MM.1S (cell line): Measurements from ENCODE around the gene SLU7.

Experiments
- DNase-seq: peaks from one replicate; pipeline ENCODE4 v3.0.0-alpha.2; 2015
- H2AFZ ChIP-seq: fragments of 300-600 bp; sonication (generic); 2 replicates; pipeline ENCODE4 v1.6.0; 2016; ENCODE audit warnings: antibody characterized with exemption, low read length
- H3F3A ChIP-seq: fragments of 300-600 bp; sonication (generic); 2 replicates; pipeline ENCODE4 v1.6.1; 2016; ENCODE audit warnings: mild to moderate bottlenecking, antibody characterized with exemption, low read length, moderate library complexity, mixed read lengths; ENCODE audit not compliant: insufficient read depth
- H3K27ac ChIP-seq: fragments of 300-600 bp; sonication (generic); 2 replicates; pipeline ENCODE4 v1.5.1; 2016; ENCODE audit warnings: mild to moderate bottlenecking, low read length
- H3K27me3 ChIP-seq: fragments of 300-600 bp; sonication (generic); replicated peaks from 2 replicates; pipeline ENCODE4 v1.6.0; 2016; ENCODE audit warnings: low read length; ENCODE audit not compliant: insufficient read depth
- H3K36me3 ChIP-seq: fragments of 300-600 bp; sonication (generic); replicated peaks from 2 replicates; pipeline ENCODE4 v1.6.1; 2016; ENCODE audit warnings: mild to moderate bottlenecking, low read length, mixed read lengths; ENCODE audit not compliant: insufficient read depth
- H3K4me1 ChIP-seq: fragments of 300-600 bp; sonication (generic); 2 replicates; pipeline ENCODE4 v1.6.1; 2016; ENCODE audit warnings: low read length, mixed read lengths
- H3K4me2 ChIP-seq: fragments of 300-600 bp; sonication (generic); 2 replicates; pipeline ENCODE4 v1.6.0; 2016; ENCODE audit warnings: low read depth, low read length
- H3K4me3 ChIP-seq: fragments of 300-600 bp; sonication (generic); 2 replicates; pipeline ENCODE4 v1.5.1; 2016; ENCODE audit warnings: low read length, mixed read lengths
- H3K79me2 ChIP-seq: fragments of 300-600 bp; sonication (generic); 2 replicates; pipeline ENCODE4 v1.6.1; 2016; ENCODE audit warnings: mixed run types, low read length, mixed read lengths
- H3K9ac ChIP-seq: fragments of 300-600 bp; sonication (generic); 2 replicates; pipeline ENCODE4 v1.6.1; 2016; ENCODE audit warnings: low read length, mixed read lengths
- H3K9me2 ChIP-seq: fragments of 300-600 bp; sonication (generic); replicated peaks from 2 replicates; pipeline ENCODE4 v1.6.1; 2016; ENCODE audit warnings: mild to moderate bottlenecking, low read length, mixed read lengths; ENCODE audit not compliant: insufficient read depth
- H3K9me3 ChIP-seq: fragments of 300-600 bp; sonication (generic); replicated peaks from 2 replicates; pipeline ENCODE4 v1.6.1; 2016; ENCODE audit warnings: mild to moderate bottlenecking, low read length, mixed read lengths; ENCODE audit not compliant: insufficient read depth
- H4K20me1 ChIP-seq: fragments of 300-600 bp; sonication (generic); 2 replicates; pipeline ENCODE4 v1.6.1; 2016; ENCODE audit warnings: mild to moderate bottlenecking, low read length, moderate library complexity, mixed read lengths; ENCODE audit not compliant: insufficient read depth
- CTCF ChIP-seq: fragments of 300-600 bp; sonication (generic); IDR thresholded peaks from 2 replicates; pipeline ENCODE4 v1.5.1; 2016; ENCODE audit warnings: antibody characterized with exemption, low read length, mixed read lengths
- EZH2 ChIP-seq: fragments of 300-600 bp; sonication (generic); optimal IDR thresholded peaks from 2 replicates; pipeline ENCODE3; 2017; ENCODE audit warnings: low read depth, mild to moderate bottlenecking, antibody characterized with exemption, low read length, mixed read lengths
- EZH2phosphoT487 ChIP-seq: fragments of 300-600 bp; sonication (generic); IDR thresholded peaks from 2 replicates; pipeline ENCODE4 v1.6.1; 2018; ENCODE audit warnings: antibody characterized with exemption, low read length

Gene SLU7

GRCh38 chr5:160461378-160461777, 42.5 kb upstream of the SLU7 start:
- H3K79me2 ChIP-seq, result peaks cover 3% of the 10 kb centered on the region; the same call in 1 of the 2 replicates
- peaks cover under 1% of the 10 kb centered on the region for H3F3A ChIP-seq
- DNase-seq, result no peak
- H2AFZ ChIP-seq, result no peak overlapping the region
- H4K20me1 ChIP-seq, result no peaks in the 10 kb centered on the region
- H3K4me2 ChIP-seq, result no peak overlapping the region
- no peak overlapping the region for H3K27ac ChIP-seq
- no peaks in the 10 kb centered on the region for H3K36me3 ChIP-seq
- H3K9ac ChIP-seq, result no peak overlapping the region
- no peaks in the 10 kb centered on the region for H3K27me3 ChIP-seq
- no peaks in the 10 kb centered on the region for H3K9me2 ChIP-seq
- H3K4me3 ChIP-seq, result no peak overlapping the region
- peaks cover 16% of the 10 kb centered on the region for H3K4me1 ChIP-seq
- TF ChIP-seq EZH2 (no peak), CTCF (no peak), EZH2phosphoT487 (no peak)
- no peaks in the 10 kb centered on the region for H3K9me3 ChIP-seq

GRCh38 chr5:160460377-160461049, 41.6 kb upstream of the SLU7 start:
- no peak for DNase-seq
- peaks cover 9% of the 10 kb centered on the region; the same call in 1 of the 2 replicates for H3K4me1 ChIP-seq
- H4K20me1 ChIP-seq, result no peaks in the 10 kb centered on the region
- no peak overlapping the region for H3K4me3 ChIP-seq
- no peak overlapping the region for H3K27ac ChIP-seq
- no peak overlapping the region for H3K9ac ChIP-seq
- H3K27me3 ChIP-seq, result no peaks in the 10 kb centered on the region
- no peaks in the 10 kb centered on the region for H3K36me3 ChIP-seq
- H2AFZ ChIP-seq, result no peak overlapping the region
- H3K9me2 ChIP-seq, result no peaks in the 10 kb centered on the region
- no peaks in the 10 kb centered on the region for H3F3A ChIP-seq
- TF ChIP-seq CTCF, result peak; percentile 17
- TF ChIP-seq EZH2, result no peak
- H3K4me2 ChIP-seq, result no peak overlapping the region
- H3K9me3 ChIP-seq, result no peaks in the 10 kb centered on the region
- no peaks in the 10 kb centered on the region for H3K79me2 ChIP-seq

- H3K4me2 ChIP-seq, result no peak overlapping the region
- no peak overlapping the region for H2AFZ ChIP-seq
- H4K20me1 ChIP-seq, result no peaks in the 10 kb centered on the region
- H3K4me3 ChIP-seq, result no peak overlapping the region
- no peaks in the 10 kb centered on the region for H3F3A ChIP-seq
- peaks cover 9% of the 10 kb centered on the region; the same call in 1 of the 2 replicates for H3K4me1 ChIP-seq
- no peaks in the 10 kb centered on the region for H3K36me3 ChIP-seq
- no peaks in the 10 kb centered on the region for H3K79me2 ChIP-seq
- H3K27ac ChIP-seq, result no peak overlapping the region
- H3K9me2 ChIP-seq, result no peaks in the 10 kb centered on the region
- no peak for TF ChIP-seq EZH2
- TF ChIP-seq CTCF, result no peak
- TF ChIP-seq EZH2phosphoT487, result no peak
- no peaks in the 10 kb centered on the region for H3K27me3 ChIP-seq
- no peak overlapping the region for H3K9ac ChIP-seq
- no peaks in the 10 kb centered on the region for H3K9me3 ChIP-seq
- no peak for DNase-seq
Observed at GRCh38 chr5:160458806-160459800, 40.2 kb upstream of the SLU7 start.
